ENCODE data around the gene NUF2.

NUF2 gene

DNA sequence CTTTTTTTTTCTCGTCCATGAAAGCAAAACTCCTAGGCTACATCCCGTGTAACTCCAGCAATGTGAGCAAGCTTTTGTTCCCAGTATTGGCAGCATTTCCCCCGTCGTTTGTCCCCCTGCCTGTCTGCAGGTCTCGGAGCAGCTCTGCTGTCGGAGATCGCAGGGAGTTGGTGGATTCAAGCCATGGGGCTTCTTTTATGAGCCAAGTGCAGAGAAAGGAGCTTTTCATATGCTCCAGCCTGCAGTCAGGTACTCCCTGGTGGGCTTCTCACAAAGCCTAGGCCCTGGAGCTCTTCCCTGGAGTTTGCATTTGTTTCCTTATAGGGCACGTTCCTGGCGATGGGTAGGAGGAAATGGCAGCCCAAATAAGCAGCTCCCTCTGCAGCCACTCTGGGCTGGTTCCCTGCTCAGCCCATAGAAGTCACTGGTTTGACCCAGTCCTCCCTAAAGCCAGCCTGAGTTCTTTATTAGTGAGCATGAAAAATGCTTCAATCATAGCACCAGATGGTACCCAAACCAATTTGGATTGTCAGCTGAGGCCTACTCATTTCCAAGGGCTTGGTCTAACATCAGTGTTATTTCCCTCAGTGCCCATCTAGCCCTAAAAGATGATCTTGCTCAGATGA is 78.3 kb downstream of the NUF2 start:
- no peak for DNase-seq (ENCODE audit: insufficient read length, low spot score)
- no peak for FAIRE-seq
- no peak for TF ChIP-seq POLR2A (IDR thresholded peaks at IDR 0.05; ENCODE audit: low read depth, low read length)

DNA sequence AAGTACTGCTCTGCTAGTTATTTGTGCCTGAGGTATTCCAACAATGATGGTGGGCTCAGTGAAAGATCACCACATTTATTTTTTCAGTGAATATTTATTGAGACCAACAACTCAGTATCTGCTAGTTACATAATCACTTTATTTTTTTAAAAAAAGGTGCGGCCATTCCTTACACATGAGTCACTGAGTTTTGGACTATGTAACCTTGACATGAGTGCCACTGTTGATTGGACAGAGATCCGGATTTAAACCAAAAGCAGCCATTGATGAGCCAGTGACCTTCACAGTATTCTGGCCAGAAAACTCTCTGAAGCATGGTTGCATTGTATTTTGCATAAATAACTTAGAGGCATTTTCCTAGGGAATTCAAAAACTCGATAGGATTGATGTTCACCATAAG is 79.5 kb downstream of the NUF2 start:
- FAIRE-seq = no peak
- DNase-seq (ENCODE audit: insufficient read length, low spot score) = no peak
- no peak for TF ChIP-seq POLR2A (IDR thresholded peaks at IDR 0.05; ENCODE audit: low read depth, low read length)
